ENCODE results near the gene ARF6.
"Not testable (repeated sequence)": the region's sequence is repeated elsewhere in the genome, so short reads cannot be mapped to it uniquely, and the experiment has no call there.

Gene ARF6

DNA sequence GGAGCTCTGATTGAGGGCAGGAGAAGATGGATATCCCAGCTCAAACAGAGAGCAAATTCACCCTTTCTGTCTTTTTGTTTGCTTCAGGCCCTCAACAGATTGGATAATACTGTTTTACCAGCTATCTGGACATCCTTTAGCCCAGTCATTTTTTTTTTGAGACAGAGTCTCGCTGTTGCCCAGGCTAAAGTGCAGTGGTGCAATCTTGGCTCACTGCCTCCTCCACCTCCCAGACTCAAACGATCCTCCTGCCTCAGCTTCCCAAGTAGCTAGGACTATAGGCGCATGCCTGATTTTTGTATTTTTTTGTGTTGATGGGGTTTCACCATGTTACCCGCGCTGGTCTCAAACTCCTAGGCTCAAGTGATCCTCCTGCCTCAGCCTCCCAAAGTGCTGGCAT lies 40.8 kb downstream of the ARF6 start:
- H3K36me3 ChIP-seq (ENCODE audit: insufficient read depth, low read depth, low read length) = no peaks in the 10 kb centered on the region
- no peaks in the 10 kb centered on the region for H3K27me3 ChIP-seq (ENCODE audit: insufficient read depth, low read length)
- no peak overlapping the region for H3K9ac ChIP-seq (ENCODE audit: low read depth, low read length)
- H3K4me1 ChIP-seq (ENCODE audit: insufficient read depth, low read length) = no peaks in the 10 kb centered on the region
- H3K9me3 ChIP-seq (ENCODE audit: insufficient read depth, low read depth, low read length) = peaks cover 13% of the 10 kb centered on the region; the same call in 1 of the 2 replicates
- H3K4me3 ChIP-seq (ENCODE audit: low read length) = no peak overlapping the region
- H3K27ac ChIP-seq (ENCODE audit: low read length) = no peak overlapping the region

DNA sequence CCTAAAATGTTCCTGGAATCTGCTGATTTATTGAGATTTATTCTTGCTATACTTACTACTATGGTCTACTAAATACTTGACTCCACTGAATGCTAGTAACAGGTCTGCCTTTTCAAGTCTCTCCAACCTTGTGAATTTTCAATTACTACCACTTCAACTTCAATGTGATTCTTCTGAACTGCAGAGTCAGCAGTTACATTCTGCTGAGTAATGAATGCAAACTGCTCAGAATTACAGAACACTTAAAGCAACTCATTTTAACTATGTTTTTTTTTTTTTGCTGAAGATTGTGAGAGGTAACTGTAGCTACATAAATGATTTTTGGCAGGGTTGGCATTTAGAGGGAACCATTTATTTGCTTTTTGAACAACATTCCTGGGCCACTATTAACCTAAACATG lies 41.8 kb downstream of the ARF6 start:
- Histone ChIP-seq H3K27me3 (ENCODE audit: insufficient read depth, low read length) (no peaks in the 10 kb centered on the region), H3K36me3 (ENCODE audit: insufficient read depth, low read depth, low read length) (no peaks in the 10 kb centered on the region), H3K9ac (ENCODE audit: low read depth, low read length) (no peak overlapping the region), H3K27ac (ENCODE audit: low read length) (no peak overlapping the region), H3K9me3 (ENCODE audit: insufficient read depth, low read depth, low read length) (peaks cover 13% of the 10 kb centered on the region; the same call in 1 of the 2 replicates), H3K4me3 (ENCODE audit: low read length) (no peak overlapping the region), H3K4me1 (ENCODE audit: insufficient read depth, low read length) (no peaks in the 10 kb centered on the region)

DNA sequence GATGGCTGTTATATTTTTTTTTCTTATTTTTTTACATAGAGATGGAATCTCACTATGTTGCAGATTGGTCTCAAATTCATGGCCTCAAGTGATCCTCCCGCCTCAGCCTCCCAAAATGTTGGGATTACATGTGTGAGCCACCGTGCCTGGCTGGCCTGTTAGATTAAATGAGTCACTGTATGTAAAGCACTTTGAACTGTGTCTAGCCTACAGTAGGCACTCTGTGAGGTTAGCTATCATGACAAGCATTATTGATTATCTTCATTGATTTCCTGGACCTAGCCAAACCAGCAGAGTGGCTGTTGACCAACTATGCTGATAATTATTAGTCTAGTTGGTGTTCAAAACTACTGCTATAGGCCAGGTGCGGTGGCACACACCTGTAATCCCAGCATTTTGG lies 42.6 kb downstream of the ARF6 start:
- no peaks in the 10 kb centered on the region for H3K36me3 ChIP-seq (ENCODE audit: insufficient read depth, low read depth, low read length)
- no peak overlapping the region for H3K9ac ChIP-seq (ENCODE audit: low read depth, low read length)
- no peaks in the 10 kb centered on the region for H3K27me3 ChIP-seq (ENCODE audit: insufficient read depth, low read length)
- H3K4me1 ChIP-seq (ENCODE audit: insufficient read depth, low read length) = no peaks in the 10 kb centered on the region
- H3K4me3 ChIP-seq (ENCODE audit: low read length) = no peak overlapping the region
- H3K27ac ChIP-seq (ENCODE audit: low read length) = no peak overlapping the region
- H3K9me3 ChIP-seq (ENCODE audit: insufficient read depth, low read depth, low read length) = peaks cover 13% of the 10 kb centered on the region; the same call in 1 of the 2 replicates

DNA sequence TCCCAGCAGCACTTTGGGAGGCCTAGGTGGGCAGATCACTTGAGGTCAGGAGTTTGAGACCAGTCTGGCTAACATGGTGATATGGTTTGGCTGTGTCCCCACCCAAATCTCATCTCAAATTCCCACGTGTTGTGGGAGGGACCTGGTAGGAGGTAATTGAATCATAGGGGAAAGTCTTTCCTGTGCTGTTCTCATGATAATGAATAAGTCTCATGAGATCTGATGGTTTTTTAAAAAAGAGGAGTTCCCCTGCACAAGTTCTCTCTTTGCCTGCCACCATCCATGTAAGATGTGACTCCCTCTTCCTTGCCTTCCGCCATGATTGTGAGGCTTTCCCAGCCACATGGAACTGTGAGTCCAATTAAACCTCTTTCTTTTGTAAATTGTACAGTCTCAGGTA lies 43.4 kb downstream of the ARF6 start:
- not testable (repeated sequence) for H3K4me3 ChIP-seq (ENCODE audit: low read length); H3K27ac ChIP-seq (ENCODE audit: low read length); H3K27me3 ChIP-seq (ENCODE audit: insufficient read depth, low read length); H3K4me1 ChIP-seq (ENCODE audit: insufficient read depth, low read length); H3K9ac ChIP-seq (ENCODE audit: low read depth, low read length); H3K36me3 ChIP-seq (ENCODE audit: insufficient read depth, low read depth, low read length)
- peaks cover 13% of the 10 kb centered on the region; the same call in 1 of the 2 replicates for H3K9me3 ChIP-seq (ENCODE audit: insufficient read depth, low read depth, low read length)

- not testable (repeated sequence) for H3K27me3 ChIP-seq (ENCODE audit: insufficient read depth, low read length); H3K36me3 ChIP-seq (ENCODE audit: insufficient read depth, low read depth, low read length); H3K4me1 ChIP-seq (ENCODE audit: insufficient read depth, low read length); H3K9ac ChIP-seq (ENCODE audit: low read depth, low read length); H3K4me3 ChIP-seq (ENCODE audit: low read length); H3K27ac ChIP-seq (ENCODE audit: low read length)
- peaks cover 13% of the 10 kb centered on the region; the same call in 1 of the 2 replicates for H3K9me3 ChIP-seq (ENCODE audit: insufficient read depth, low read depth, low read length)
These were observed 44.0 kb downstream of the ARF6 start for GRCh38 chr14:49936882-49937281.

DNA sequence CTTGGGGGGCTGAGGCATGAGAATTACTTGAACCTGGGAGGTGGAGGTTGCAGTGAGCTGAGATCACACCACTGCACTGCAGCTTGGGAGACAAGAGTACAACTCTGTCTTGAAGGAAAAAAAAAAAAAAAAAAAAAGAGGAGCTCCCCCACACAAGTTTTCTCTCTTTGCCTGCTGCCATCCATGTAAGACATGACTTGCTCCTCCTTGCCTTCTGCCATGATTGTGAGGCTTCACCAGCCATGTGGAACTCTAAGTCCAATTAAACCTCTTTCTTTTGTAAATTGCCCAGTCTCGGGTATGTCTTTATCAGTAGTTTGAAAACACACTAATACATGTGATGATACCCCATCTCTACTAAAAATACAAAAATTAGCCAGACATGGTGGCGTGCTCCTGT lies 46.3 kb downstream of the ARF6 start:
- not testable (repeated sequence) for H3K4me1 ChIP-seq (ENCODE audit: insufficient read depth, low read length); H3K4me3 ChIP-seq (ENCODE audit: low read length); H3K9ac ChIP-seq (ENCODE audit: low read depth, low read length); H3K27ac ChIP-seq (ENCODE audit: low read length); H3K36me3 ChIP-seq (ENCODE audit: insufficient read depth, low read depth, low read length); H3K27me3 ChIP-seq (ENCODE audit: insufficient read depth, low read length)
- H3K9me3 ChIP-seq (ENCODE audit: insufficient read depth, low read depth, low read length) = peaks cover 13% of the 10 kb centered on the region; the same call in 1 of the 2 replicates

DNA sequence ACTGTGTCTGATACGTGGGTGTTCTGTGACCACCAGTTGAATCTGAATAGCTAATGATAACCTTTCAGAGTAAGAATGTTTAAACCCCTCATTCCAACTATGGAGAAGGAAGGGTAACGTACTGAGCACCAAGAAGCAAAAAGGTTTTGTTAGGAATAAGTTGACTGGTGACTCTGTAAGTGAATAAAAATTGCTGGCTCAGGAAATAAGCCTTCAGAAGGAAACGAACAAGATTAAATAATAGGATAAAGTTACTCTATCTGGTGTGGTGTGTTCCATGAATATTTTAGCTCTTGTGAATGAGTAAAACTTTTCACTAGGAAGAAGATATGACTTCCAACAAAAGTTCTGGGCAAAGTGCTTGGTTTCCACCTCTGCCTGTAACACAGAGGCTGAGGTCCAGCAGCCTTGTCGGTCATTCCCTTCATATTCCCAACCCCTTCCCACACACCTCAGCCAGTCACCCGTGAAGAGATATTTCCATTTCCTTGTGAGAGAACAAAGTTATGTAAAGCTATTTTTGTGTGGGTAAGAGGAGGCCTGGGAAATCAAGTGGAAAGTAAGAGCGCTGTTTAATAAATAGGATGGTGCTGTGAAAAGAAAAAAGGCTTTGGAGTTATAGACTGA lies 47.1 kb downstream of the ARF6 start:
- Histone ChIP-seq H3K27me3 (ENCODE audit: insufficient read depth, low read length) (no peaks in the 10 kb centered on the region), H3K4me1 (ENCODE audit: insufficient read depth, low read length) (no peaks in the 10 kb centered on the region), H3K4me3 (ENCODE audit: low read length) (no peak overlapping the region), H3K36me3 (ENCODE audit: insufficient read depth, low read depth, low read length) (no peaks in the 10 kb centered on the region), H3K9ac (ENCODE audit: low read depth, low read length) (no peak overlapping the region), H3K27ac (ENCODE audit: low read length) (no peak overlapping the region), H3K9me3 (ENCODE audit: insufficient read depth, low read depth, low read length) (peaks cover 13% of the 10 kb centered on the region; the same call in 1 of the 2 replicates)

DNA sequence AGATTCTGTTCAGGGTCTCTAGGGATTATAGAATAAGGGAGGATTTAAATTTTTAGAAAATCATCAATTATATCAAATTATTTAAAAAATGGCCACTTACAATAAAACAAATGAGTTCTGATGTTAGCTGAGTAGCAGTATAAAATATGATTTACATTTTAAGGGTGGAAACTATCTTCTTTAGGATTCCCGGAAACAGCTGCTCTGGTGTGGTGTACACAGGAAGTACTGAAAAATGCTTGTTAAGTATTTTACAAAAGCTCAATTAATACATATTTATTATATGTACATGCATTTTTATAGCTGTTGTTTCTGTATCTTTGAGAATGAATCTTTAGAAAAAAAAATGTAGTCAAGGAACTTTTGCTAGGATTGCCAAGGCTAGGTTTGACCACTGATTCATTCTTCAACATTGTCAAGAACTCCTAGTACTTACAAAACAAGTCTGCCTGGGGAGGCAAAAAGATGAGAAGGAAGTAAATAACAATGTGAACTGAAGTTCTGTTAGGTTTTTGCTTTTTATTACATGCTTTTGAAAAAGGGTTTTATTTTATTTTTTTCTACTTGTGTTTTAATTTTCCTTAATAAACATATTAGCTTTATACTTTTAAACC lies 48.0 kb downstream of the ARF6 start:
- H3K4me1 ChIP-seq (ENCODE audit: insufficient read depth, low read length) = no peaks in the 10 kb centered on the region
- H3K4me3 ChIP-seq (ENCODE audit: low read length) = no peak overlapping the region
- H3K9ac ChIP-seq (ENCODE audit: low read depth, low read length) = no peak overlapping the region
- no peaks in the 10 kb centered on the region for H3K36me3 ChIP-seq (ENCODE audit: insufficient read depth, low read depth, low read length)
- H3K27me3 ChIP-seq (ENCODE audit: insufficient read depth, low read length) = no peaks in the 10 kb centered on the region
- no peak overlapping the region for H3K27ac ChIP-seq (ENCODE audit: low read length)
- peaks cover 13% of the 10 kb centered on the region; the same call in 1 of the 2 replicates for H3K9me3 ChIP-seq (ENCODE audit: insufficient read depth, low read depth, low read length)

GRCh38 chr14:49942090-49942489 lies 49.2 kb downstream of the ARF6 start:
- Histone ChIP-seq H3K9me3 (ENCODE audit: insufficient read depth, low read depth, low read length) (0 out of 2 replicates have a peak, but pooled peaks cover 7% of the 10 kb centered on the region), H3K4me3 (ENCODE audit: low read length) (no peak overlapping the region), H3K36me3 (ENCODE audit: insufficient read depth, low read depth, low read length) (no peaks in the 10 kb centered on the region), H3K9ac (ENCODE audit: low read depth, low read length) (no peak overlapping the region), H3K4me1 (ENCODE audit: insufficient read depth, low read length) (no peaks in the 10 kb centered on the region), H3K27ac (ENCODE audit: low read length) (no peak overlapping the region), H3K27me3 (ENCODE audit: insufficient read depth, low read length) (no peaks in the 10 kb centered on the region)

DNA sequence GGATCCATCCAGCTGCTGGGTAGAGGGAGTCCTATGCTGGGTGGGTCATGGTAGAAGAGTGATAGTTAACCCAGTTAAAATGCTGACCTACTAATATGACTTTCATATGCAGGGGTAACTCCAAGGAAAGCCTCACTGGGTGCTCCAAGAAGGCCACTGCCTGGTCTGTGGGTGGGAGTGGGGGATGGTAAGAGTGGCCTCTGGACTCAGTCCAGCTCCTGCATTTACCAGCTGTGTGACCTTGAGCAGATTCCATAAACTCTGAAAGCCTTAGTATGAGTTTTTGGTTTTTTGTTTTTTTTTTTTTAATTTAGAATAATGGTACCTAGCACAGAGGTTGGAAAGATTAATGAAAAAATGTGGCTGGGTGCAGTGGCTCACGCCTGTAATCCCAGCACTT lies 51.6 kb downstream of the ARF6 start:
- H3K27me3 ChIP-seq (ENCODE audit: insufficient read depth, low read length) = no peaks in the 10 kb centered on the region
- no peak overlapping the region for H3K4me3 ChIP-seq (ENCODE audit: low read length)
- H3K36me3 ChIP-seq (ENCODE audit: insufficient read depth, low read depth, low read length) = no peaks in the 10 kb centered on the region
- H3K9ac ChIP-seq (ENCODE audit: low read depth, low read length) = no peak overlapping the region
- no peaks in the 10 kb centered on the region for H3K4me1 ChIP-seq (ENCODE audit: insufficient read depth, low read length)
- H3K9me3 ChIP-seq (ENCODE audit: insufficient read depth, low read depth, low read length) = no peaks in the 10 kb centered on the region
- no peak overlapping the region for H3K27ac ChIP-seq (ENCODE audit: low read length)

DNA sequence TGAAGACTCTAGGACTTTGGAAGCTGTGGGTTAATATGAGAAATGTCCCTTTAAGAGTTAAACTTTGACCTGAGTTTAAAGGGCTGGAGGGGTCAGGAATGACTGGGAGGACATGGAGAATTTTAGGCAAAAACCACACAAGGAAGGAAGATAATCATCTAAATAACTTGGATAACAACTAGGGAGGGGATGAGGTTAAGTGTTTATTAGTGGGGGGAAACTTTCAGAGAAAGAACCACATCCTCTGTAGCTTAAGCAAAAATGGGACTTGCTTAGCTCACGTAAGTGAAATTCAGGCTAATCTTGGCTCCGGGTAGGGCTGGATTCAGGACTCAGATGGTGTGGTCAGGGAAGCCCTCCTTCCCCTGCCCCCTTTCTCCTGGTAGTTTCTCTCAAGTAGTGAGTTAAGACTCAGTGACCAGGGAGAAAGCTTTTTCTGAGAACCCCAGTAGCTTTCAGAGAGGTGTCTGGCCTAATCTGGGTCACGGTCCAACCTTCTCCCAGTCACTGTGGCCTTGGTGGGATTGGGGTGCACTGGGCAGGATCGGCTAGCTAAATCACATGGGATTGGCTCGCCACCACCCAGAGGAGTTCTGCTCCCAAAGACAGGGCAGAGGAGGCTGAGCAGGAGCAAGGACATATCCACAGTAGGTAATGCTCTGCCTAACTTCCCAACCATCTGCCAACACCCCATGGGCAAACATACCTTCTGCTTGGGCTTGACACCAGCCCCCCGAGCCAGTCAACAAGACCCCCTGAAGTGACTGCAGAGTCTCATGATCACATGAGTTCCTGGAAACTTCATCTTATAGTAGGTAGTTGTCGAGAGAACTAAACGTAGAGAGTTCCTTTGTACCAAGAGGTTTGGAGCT lies 52.8 kb downstream of the ARF6 start:
- Histone ChIP-seq H3K4me3 (ENCODE audit: low read length) (no peak overlapping the region), H3K9ac (ENCODE audit: low read depth, low read length) (no peak overlapping the region), H3K27me3 (ENCODE audit: insufficient read depth, low read length) (no peaks in the 10 kb centered on the region), H3K27ac (ENCODE audit: low read length) (no peak overlapping the region), H3K9me3 (ENCODE audit: insufficient read depth, low read depth, low read length) (no peaks in the 10 kb centered on the region), H3K36me3 (ENCODE audit: insufficient read depth, low read depth, low read length) (no peaks in the 10 kb centered on the region), H3K4me1 (ENCODE audit: insufficient read depth, low read length) (no peaks in the 10 kb centered on the region)

Measured in iPS-20b (cell line).